ENCODE data around the gene CSNK1E.

- TF ChIP-seq CTCF (IDR thresholded peaks at IDR 0.05), result no peak
- no peak for TF ChIP-seq EP300 (IDR thresholded peaks at IDR 0.05)
- no peak for TF ChIP-seq POLR2A (IDR thresholded peaks at IDR 0.05)
- no peak for TF ChIP-seq POLR2AphosphoS5 (IDR thresholded peaks at IDR 0.05)
These were observed 70.5 kb downstream of the CSNK1E start for GRCh38 chr22:38246692-38247091.
